GM10266 (cell line): Measurements from ENCODE around the gene NCEH1.

Source experiments
- DNase-seq: peaks from one replicate; pipeline ENCODE4 v3.0.0; 2012; ENCODE audit errors: extremely low spot score
- CTCF ChIP-seq: IDR thresholded peaks from 2 replicates; pipeline ENCODE4 v1.5.1; 2012; ENCODE audit warnings: mild to moderate bottlenecking, low read depth; ENCODE audit not compliant: control insufficient read depth, insufficient read depth; ENCODE audit errors: missing control alignments

The NCEH1 gene

GRCh38 chr3:172698631-172699030 is 12.2 kb downstream of the NCEH1 start:
- TF ChIP-seq CTCF = no peak
- DNase-seq = no peak

GRCh38 chr3:172697558-172697957 is 13.3 kb downstream of the NCEH1 start:
- no peak for DNase-seq
- TF ChIP-seq CTCF = no peak

GRCh38 chr3:172696357-172696756 is 14.5 kb downstream of the NCEH1 start:
- no peak for DNase-seq
- no peak for TF ChIP-seq CTCF

GRCh38 chr3:172694573-172695246 is 16.2 kb downstream of the NCEH1 start:
- TF ChIP-seq CTCF = no peak
- DNase-seq = no peak

GRCh38 chr3:172692751-172693338 is 18.0 kb downstream of the NCEH1 start:
- TF ChIP-seq CTCF = no peak
- no peak for DNase-seq

- no peak for DNase-seq
- TF ChIP-seq CTCF = no peak
These were observed 19.9 kb downstream of the NCEH1 start for GRCh38 chr3:172690936-172691335.

- no peak for TF ChIP-seq CTCF
- no peak for DNase-seq
These were observed 22.3 kb downstream of the NCEH1 start for GRCh38 chr3:172688588-172688987.
